DOHH2 (cell line): Measurements from ENCODE around the gene TRMT44.

Experiments used
- EZH2phosphoT487 ChIP-seq: fragments of 200-600 bp; sonication (generic); IDR thresholded peaks from 2 replicates; pipeline ENCODE4 v1.6.1; 2017; ENCODE audit warnings: borderline replicate concordance, mild to moderate bottlenecking, antibody characterized with exemption, low read length, moderate library complexity, mixed read lengths
- TF ChIP-seq, protein P1 (sequence below): fragments of 200-600 bp; sonication (generic); IDR thresholded peaks from one replicate; pipeline ENCODE4 v1.5.1; 2014; ENCODE audit warnings: antibody characterized with exemption, mild to moderate bottlenecking, low read depth, low read length; ENCODE audit not compliant: poor library complexity, severe bottlenecking

DNA sequence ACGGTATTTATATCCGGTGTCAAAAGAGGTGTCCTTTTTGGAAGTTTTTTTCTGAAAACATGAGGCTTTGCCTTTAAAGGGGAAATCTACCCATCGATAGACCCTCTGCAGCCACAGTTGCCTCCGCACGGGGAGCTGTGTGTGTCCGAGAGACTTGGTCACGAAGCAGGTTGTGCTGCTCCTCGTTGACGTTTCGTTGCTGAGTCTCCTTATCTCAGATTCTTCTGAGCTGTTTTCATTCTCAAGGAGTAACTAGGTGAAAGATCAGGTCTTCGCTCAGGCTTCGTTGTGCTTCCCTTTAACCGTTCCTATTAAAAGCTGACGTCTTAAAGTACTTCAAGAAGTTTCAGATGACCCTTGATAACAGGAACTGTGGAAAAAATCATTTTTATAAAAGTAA, 23.8 kb downstream of the TRMT44 start:
- TF ChIP-seq, protein P1, sequence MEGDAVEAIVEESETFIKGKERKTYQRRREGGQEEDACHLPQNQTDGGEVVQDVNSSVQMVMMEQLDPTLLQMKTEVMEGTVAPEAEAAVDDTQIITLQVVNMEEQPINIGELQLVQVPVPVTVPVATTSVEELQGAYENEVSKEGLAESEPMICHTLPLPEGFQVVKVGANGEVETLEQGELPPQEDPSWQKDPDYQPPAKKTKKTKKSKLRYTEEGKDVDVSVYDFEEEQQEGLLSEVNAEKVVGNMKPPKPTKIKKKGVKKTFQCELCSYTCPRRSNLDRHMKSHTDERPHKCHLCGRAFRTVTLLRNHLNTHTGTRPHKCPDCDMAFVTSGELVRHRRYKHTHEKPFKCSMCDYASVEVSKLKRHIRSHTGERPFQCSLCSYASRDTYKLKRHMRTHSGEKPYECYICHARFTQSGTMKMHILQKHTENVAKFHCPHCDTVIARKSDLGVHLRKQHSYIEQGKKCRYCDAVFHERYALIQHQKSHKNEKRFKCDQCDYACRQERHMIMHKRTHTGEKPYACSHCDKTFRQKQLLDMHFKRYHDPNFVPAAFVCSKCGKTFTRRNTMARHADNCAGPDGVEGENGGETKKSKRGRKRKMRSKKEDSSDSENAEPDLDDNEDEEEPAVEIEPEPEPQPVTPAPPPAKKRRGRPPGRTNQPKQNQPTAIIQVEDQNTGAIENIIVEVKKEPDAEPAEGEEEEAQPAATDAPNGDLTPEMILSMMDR: no peak
- TF ChIP-seq EZH2phosphoT487: no peak
